ENCODE measurements around the gene ADAMTS2. TPM values are rescaled to one million over a fixed set of nuclear protein-coding genes. Genes with fewer than 3 reads are reported as not detected.

Gene ADAMTS2
- total RNA-seq (10 to 100 TPM in 8 of 9 donors, 1 to 10 TPM in 1; 4.3 to 70.3 (median 26.9) TPM), polyA plus RNA-seq (10 to 100 TPM in 2 of 3 donors, 1 to 10 TPM in 1; 5.2 to 17.9 (median 10.2) TPM)
- long read RNA-seq, donor 1, full-length matches to known transcripts, result 2 of 2 reads
- long read RNA-seq, donor 1, partial matches to known transcripts, result 0 of 2 reads
- long read RNA-seq, donor 1, other reads (novel, unspliced or antisense), result 0 of 2 reads
- long read RNA-seq, donor 2, partial matches to known transcripts, result 5 of 5 reads
- long read RNA-seq, donor 2, other reads (novel, unspliced or antisense), result 0 of 5 reads
- long read RNA-seq, donor 3, result 0 reads
- long read RNA-seq, donor 4, partial matches to known transcripts, result 2 of 9 reads
- long read RNA-seq, donor 4, other reads (novel, unspliced or antisense), result 5 of 9 reads
- long read RNA-seq, donor 5, full-length matches to known transcripts, result 49 of 71 reads
- long read RNA-seq, donor 5, partial matches to known transcripts, result 9 of 71 reads
- long read RNA-seq, donor 5, other reads (novel, unspliced or antisense), result 13 of 71 reads
- long read RNA-seq, donor 6, partial matches to known transcripts, result 0 of 2 reads
- long read RNA-seq, donor 6, other reads (novel, unspliced or antisense), result 2 of 2 reads
- long read RNA-seq, donor 7, result 0 reads
- long read RNA-seq, donor 8, full-length matches to known transcripts, result 1 of 1 reads
- long read RNA-seq, donor 8, partial matches to known transcripts, result 0 of 1 reads
- long read RNA-seq, donor 8, other reads (novel, unspliced or antisense), result 0 of 1 reads
- long read RNA-seq, donor 9, result 0 reads
- long read RNA-seq, donor 10, full-length matches to known transcripts, result 1 of 1 reads
- long read RNA-seq, donor 10, partial matches to known transcripts, result 0 of 1 reads
- long read RNA-seq, donor 10, other reads (novel, unspliced or antisense), result 0 of 1 reads

DNA sequence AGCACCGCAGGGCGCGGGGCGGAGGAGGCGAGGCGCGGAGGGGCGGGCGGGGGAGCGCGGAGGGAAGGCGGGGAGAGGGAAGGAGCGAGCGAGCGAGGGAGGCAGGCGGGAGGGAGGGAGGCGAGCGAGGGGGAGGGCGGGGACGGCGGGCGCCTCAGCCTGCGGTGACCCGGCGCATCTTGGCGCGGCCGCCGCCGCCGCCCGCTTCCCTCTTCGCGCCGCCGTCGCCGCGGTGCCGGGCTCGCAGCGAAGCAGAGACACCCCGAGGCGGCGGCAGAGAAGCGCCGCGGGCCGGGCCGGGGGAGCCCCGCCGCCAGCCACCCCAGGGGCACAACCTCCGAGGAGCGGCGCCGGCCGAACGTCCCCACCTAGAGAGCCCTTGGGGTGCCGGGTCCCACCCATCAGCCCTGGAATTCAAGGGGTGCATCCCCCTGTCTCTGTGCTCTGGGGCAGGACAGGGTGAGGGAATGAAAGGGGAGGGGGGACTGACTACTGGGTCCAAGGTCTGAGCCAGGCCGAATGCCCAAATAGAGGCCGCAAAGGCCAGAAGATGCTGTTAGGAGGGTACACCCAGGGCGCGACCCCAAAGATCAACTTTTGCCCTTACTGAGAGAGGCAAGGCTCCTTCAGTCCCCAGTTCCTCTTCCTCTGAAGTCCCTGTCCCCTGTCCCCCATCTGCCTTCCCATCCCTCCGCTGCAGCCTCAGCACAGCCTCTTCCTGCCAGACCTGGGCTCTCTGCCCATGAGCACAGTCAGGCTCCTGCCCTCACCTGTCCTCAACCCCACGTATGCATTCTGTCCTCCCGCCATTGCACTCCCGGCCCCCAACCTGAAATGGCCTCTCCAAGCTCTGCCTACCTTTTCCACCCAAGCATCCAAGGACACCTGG lies at the start of gene ADAMTS2:
Gene ADAMTS2 (minus strand): TSS at position 29 of the 889 bp plus-strand sequence. CDS start 133 bp downstream, outside the sequence.
- intact Hi-C loops (cut with DNase I), result loop anchor here in 1 of 2 donors (10.0 kb wide), 1 partner anchor 149 kb away; no protein-coding TSS in a partner anchor
- WGBS, 4 donors, result 8 to 51% (median 29%) methylated on average over 9 to 62 of the region's 67 CpGs
- Histone ChIP-seq H3K36me3 (replicated peaks in 1 of 2) (no peaks in the 10 kb centered on the region), H3K27me3 (peaks cover 10% of the 10 kb centered on the region), H3K27ac (peak within 1 kb of the TSS in 4 of 5 donors; percentile 15 to 86 (median 56)), H3K9me3 (replicated peaks in 1 of 3) (no peaks in the 10 kb centered on the region), H3K4me1 (replicated peaks in 1 of 2) (peaks cover 0 to 6% of the 10 kb centered on the region in 2 donors), H3K4me3 (peak within 1 kb of the TSS in 3 of 4 donors; percentile 30 to 64 (median 34))
- DNase-seq, result peak; percentile 35 to 60 (median 50)
- TF ChIP-seq, protein P1, sequence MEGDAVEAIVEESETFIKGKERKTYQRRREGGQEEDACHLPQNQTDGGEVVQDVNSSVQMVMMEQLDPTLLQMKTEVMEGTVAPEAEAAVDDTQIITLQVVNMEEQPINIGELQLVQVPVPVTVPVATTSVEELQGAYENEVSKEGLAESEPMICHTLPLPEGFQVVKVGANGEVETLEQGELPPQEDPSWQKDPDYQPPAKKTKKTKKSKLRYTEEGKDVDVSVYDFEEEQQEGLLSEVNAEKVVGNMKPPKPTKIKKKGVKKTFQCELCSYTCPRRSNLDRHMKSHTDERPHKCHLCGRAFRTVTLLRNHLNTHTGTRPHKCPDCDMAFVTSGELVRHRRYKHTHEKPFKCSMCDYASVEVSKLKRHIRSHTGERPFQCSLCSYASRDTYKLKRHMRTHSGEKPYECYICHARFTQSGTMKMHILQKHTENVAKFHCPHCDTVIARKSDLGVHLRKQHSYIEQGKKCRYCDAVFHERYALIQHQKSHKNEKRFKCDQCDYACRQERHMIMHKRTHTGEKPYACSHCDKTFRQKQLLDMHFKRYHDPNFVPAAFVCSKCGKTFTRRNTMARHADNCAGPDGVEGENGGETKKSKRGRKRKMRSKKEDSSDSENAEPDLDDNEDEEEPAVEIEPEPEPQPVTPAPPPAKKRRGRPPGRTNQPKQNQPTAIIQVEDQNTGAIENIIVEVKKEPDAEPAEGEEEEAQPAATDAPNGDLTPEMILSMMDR (IDR thresholded peaks at IDR 0.05), result no peak
- no peak for TF ChIP-seq POLR2A (IDR thresholded peaks at IDR 0.05)

DNA sequence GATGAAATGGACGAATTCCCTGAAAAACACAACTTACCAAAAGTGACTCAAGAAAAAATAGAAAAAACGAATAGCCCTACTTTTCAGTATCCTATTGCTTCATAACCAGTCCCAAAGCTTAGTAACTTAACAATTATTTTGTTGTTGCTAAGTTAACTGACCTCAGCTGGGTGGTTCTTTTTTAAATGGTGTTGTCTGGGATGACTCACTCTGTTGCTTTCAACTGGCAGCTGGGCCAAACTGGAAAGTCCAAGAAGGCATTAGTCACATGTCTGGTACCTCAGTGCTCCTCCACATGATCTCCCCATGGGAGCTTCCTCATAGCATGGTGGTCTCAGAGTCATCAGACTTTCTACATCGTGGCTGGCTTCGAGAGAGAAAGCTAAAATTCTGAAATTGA lies 47.8 kb upstream of the ADAMTS2 start:
- 50 to 69% (median 57%) methylated on average over 4 of the region's 4 CpGs for WGBS, 4 donors
- H3K36me3 ChIP-seq (replicated peaks in 1 of 2), result no peaks in the 10 kb centered on the region
- no peaks in the 10 kb centered on the region for H3K4me1 ChIP-seq (replicated peaks in 1 of 2)
- H3K9me3 ChIP-seq (replicated peaks in 1 of 3), result peaks cover 0 to 17% (median 0%) of the 10 kb centered on the region in 3 donors
- no peak for DNase-seq
- TF ChIP-seq, protein P1 (IDR thresholded peaks at IDR 0.05), result no peak
- TF ChIP-seq POLR2A (IDR thresholded peaks at IDR 0.05), result no peak
- no peaks in the 10 kb centered on the region for H3K27me3 ChIP-seq
- intact Hi-C loops (cut with DNase I), result no loop called here
- no peak overlapping the region for H3K27ac ChIP-seq
- H3K4me3 ChIP-seq, result no peak overlapping the region

DNA sequence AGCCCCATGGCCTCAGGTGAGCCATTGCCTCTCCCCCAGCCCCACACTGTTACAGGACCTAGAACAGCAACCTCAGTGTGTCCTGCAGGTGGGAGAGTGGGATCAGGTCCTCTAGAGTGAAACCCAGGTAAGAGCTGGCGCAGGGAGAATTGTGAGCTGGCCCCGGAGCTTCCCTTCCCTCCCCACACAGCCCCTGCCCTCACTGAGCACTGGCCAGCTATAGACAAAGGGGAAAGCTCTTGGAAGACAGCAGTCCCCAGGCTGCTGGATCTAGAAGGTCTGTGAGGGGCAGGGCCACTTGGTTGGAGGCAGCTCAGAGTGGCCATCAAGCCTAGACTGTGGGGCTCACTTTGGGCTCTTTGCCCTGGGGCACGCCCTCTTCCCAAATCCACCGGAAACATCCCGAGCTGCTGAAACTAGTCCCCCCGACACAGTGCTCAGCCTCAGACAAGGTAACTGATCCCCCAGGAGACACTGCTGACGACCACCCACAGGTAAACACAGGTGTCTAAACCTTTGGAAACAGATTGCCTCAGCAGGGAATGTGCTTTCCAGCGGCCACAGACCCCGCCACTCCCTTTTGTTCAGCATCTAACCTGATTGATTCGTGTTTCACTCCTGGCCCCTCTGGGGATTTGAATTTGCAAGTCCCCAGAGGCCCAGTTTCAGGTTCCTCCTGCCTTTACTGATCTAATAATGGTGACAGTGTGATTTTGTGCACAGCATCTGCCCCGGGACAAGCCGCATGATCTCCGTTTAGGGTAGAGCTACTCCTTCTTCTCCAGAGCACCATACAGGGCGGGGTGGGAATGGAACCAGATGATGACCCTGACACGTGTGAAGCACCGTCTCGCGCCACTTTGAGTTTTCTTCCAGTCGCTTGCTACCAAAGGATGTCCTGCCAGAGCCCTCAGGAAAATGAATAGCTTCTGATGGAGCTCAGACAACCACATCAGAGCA lies 42.2 kb upstream of the ADAMTS2 start:
- no peak overlapping the region for H3K27ac ChIP-seq
- WGBS, 4 donors, result 78 to 89% (median 81%) methylated on average over 11 to 19 of the region's 19 CpGs
- peaks cover 0 to 15% (median 0%) of the 10 kb centered on the region in 3 donors for H3K9me3 ChIP-seq (replicated peaks in 1 of 3)
- intact Hi-C loops (cut with DNase I), result no loop called here
- TF ChIP-seq POLR2A (IDR thresholded peaks at IDR 0.05), result no peak
- TF ChIP-seq, protein P1 (IDR thresholded peaks at IDR 0.05), result no peak
- H3K4me3 ChIP-seq, result no peak overlapping the region
- H3K36me3 ChIP-seq (replicated peaks in 1 of 2), result no peaks in the 10 kb centered on the region
- no peaks in the 10 kb centered on the region for H3K4me1 ChIP-seq (replicated peaks in 1 of 2)
- peak in 2 of 7 donors; percentile 18 to 29 for DNase-seq
- no peaks in the 10 kb centered on the region for H3K27me3 ChIP-seq
